ENCODE measurements around the gene ITIH4.

- TF ChIP-seq REST (IDR thresholded peaks at IDR 0.05; ENCODE audit: low read depth) (no peak), EP300 (IDR thresholded peaks at IDR 0.05; ENCODE audit: borderline replicate concordance) (no peak), EGR1 (IDR thresholded peaks at IDR 0.05) (no peak), TAF1 (IDR thresholded peaks at IDR 0.05; ENCODE audit: low read depth) (no peak), ZBTB7A (IDR thresholded peaks at IDR 0.05; ENCODE audit: low read depth) (no peak), RAD21 (IDR thresholded peaks at IDR 0.05; ENCODE audit: low read depth) (no peak), TEAD4 (IDR thresholded peaks at IDR 0.05) (no peak), CEBPB (IDR thresholded peaks at IDR 0.05) (no peak), YY1 (IDR thresholded peaks at IDR 0.05; ENCODE audit: low read depth) (no peak), FOXM1 (IDR thresholded peaks at IDR 0.05; ENCODE audit: borderline replicate concordance, low read depth) (no peak)
These were observed 37.3 kb downstream of the ITIH4 start for GRCh38 chr3:52792961-52793695.

Measured in Ishikawa (cell line).